Lung (tissue), 12 donors: ENCODE results near the gene RPS6KA1. TPM values are rescaled to one million over a fixed set of nuclear protein-coding genes. Genes with fewer than 3 reads are reported as not detected.

Experiments
- ATAC-seq: fragments of 200-7000 bp; cut with Tn5 transposase; one replicate; pipeline ENCODE4 v1.9.1; 2020; ENCODE audit warnings: moderate number of reproducible peaks; ENCODE audit not compliant: insufficient read depth, low FRiP score
- DNase-seq, 3 donors: peaks; one replicate each; pipeline ENCODE4 v3.0.0-alpha.2; 2013 to 2017
- H3K27ac ChIP-seq, 2 donors: one replicate each; pipeline ENCODE4 v1.5.1; 2013; ENCODE audit warnings: mild to moderate bottlenecking in 2 of 2, moderate library complexity in 2 of 2, control low read depth in 1 of 2, inconsistent platforms in 1 of 2, low read depth in 1 of 2, low read length in 1 of 2
- H3K27me3 ChIP-seq, 3 donors: one replicate each; pipeline ENCODE4 v1.5.1; 2013; ENCODE audit warnings: low read length in 2 of 3; ENCODE audit not compliant: control insufficient read depth in 3 of 3, insufficient read depth in 3 of 3
- H3K36me3 ChIP-seq, 4 donors: one replicate each; pipeline ENCODE4 v1.5.1; 2013; ENCODE audit warnings: low read length in 4 of 4, mild to moderate bottlenecking in 1 of 4, moderate library complexity in 1 of 4; ENCODE audit not compliant: control insufficient read depth in 4 of 4, insufficient read depth in 4 of 4
- H3K4me1 ChIP-seq, 5 donors: one replicate each; pipeline ENCODE4 v1.5.1; 2013; ENCODE audit warnings: low read length in 5 of 5, mild to moderate bottlenecking in 2 of 5, moderate library complexity in 1 of 5; ENCODE audit not compliant: control insufficient read depth in 5 of 5, insufficient read depth in 5 of 5
- H3K4me3 ChIP-seq: one replicate; pipeline ENCODE4 v1.5.1; 2013; ENCODE audit warnings: mild to moderate bottlenecking, control low read depth, moderate library complexity
- H3K9ac ChIP-seq, 2 donors: one replicate each; pipeline ENCODE4 v1.5.1; 2013; ENCODE audit warnings: low read length in 2 of 2, control low read depth in 1 of 2; ENCODE audit not compliant: insufficient read depth in 1 of 2
- H3K9me3 ChIP-seq, 4 donors: one replicate each; pipeline ENCODE4 v1.5.1; 2013; ENCODE audit warnings: low read length in 3 of 4, mild to moderate bottlenecking in 1 of 4, moderate library complexity in 1 of 4; ENCODE audit not compliant: control insufficient read depth in 4 of 4, insufficient read depth in 3 of 4
- WGBS, 2 donors: extraction: QIAGEN DNeasy Blood & Tissue Kit; methylation state at CpG; one replicate each; pipeline ENCODE4 v1.1.7; 2013; 5-methylcytosine and 5-hydroxymethylcytosine counted together
- polyA plus RNA-seq, 2 donors: library from polyadenylated mRNA; stranded (reverse); fragments of 200-250 nt; gene quantifications; one replicate each; pipeline ENCODE4 v1.2.1, GENCODE V29; 2013
- total RNA-seq, 2 donors: library from RNA; depleted of rRNA in 1 of 2; stranded (reverse); fragments of >200 nt in 1 of 2; gene quantifications; one replicate each; pipeline ENCODE4 v1.2.1, GENCODE V29; 2014 to 2021
- TF ChIP-seq, protein P1 (sequence below): IDR thresholded peaks from 2 replicates; pipeline ENCODE4 v1.5.1; 2012; ENCODE audit warnings: mild to moderate bottlenecking; ENCODE audit errors: control extremely low read depth, extremely low read depth
- donor health status: control.
- donor health status: control.
- donor health status: Bipolar disorder and iron deficiency.
- donor health status: healthy.
- donor health status: DM: yes; HTN: yes; CAD: no.

Gene RPS6KA1
- total and polyA plus RNA-seq, 4 donors: 58.6 to 109 (median 81.7) TPM

DNA sequence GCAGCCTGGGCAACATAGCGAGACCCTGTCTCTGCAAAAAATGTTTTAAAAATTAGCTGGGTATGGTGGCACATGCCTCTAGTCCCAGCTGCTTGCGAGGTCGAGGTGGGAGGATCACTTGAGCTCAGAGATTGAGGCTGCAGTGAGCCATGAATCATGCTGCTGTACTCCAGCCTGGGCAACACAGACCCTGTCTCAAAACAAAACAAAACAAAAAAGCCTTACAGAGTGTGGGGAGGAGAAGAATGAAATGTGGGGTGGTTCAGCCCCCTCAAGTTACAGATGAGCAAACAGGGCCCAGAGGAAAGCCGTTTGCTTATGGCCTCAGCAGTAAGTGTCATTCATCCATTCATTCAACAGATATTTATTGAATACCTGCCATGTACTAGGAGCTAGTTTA, 40.7 kb downstream of the RPS6KA1 start:
- ATAC-seq (no peak), DNase-seq (no peak)
- Histone ChIP-seq H3K27ac (no peak overlapping the region), H3K9ac (no peak overlapping the region), H3K4me1 (peaks cover 0 to 3% (median 0%) of the 10 kb centered on the region in 5 donors), H3K9me3 (no peaks in the 10 kb centered on the region), H3K4me3 (no peak overlapping the region), H3K36me3 (peaks cover 0 to 51% (median 1%) of the 10 kb centered on the region in 4 donors), H3K27me3 (no peaks in the 10 kb centered on the region)
- 84 to 86% methylated on average over 4 of the region's 4 CpGs for WGBS, 2 donors
- TF ChIP-seq, protein P1, sequence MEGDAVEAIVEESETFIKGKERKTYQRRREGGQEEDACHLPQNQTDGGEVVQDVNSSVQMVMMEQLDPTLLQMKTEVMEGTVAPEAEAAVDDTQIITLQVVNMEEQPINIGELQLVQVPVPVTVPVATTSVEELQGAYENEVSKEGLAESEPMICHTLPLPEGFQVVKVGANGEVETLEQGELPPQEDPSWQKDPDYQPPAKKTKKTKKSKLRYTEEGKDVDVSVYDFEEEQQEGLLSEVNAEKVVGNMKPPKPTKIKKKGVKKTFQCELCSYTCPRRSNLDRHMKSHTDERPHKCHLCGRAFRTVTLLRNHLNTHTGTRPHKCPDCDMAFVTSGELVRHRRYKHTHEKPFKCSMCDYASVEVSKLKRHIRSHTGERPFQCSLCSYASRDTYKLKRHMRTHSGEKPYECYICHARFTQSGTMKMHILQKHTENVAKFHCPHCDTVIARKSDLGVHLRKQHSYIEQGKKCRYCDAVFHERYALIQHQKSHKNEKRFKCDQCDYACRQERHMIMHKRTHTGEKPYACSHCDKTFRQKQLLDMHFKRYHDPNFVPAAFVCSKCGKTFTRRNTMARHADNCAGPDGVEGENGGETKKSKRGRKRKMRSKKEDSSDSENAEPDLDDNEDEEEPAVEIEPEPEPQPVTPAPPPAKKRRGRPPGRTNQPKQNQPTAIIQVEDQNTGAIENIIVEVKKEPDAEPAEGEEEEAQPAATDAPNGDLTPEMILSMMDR: no peak

DNA sequence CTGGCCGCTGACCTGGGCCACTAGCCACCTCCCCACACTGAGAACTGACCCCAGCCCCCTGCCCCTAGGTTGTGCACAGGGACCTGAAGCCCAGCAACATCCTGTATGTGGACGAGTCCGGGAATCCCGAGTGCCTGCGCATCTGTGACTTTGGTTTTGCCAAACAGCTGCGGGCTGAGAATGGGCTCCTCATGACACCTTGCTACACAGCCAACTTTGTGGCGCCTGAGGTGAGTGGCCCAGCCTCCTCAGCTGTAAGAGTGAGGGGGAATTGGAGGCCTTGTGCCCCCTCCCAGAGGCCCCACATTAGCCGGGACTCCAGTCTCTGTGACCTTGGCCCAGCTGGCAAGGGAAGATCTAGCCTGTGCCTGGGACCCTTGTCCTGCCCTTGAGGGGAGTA, 41.8 kb downstream of the RPS6KA1 start:
- Histone ChIP-seq H3K9me3 (no peaks in the 10 kb centered on the region), H3K27ac (no peak overlapping the region), H3K4me3 (no peak overlapping the region), H3K27me3 (no peaks in the 10 kb centered on the region), H3K36me3 (peaks cover 0 to 53% (median 1%) of the 10 kb centered on the region in 4 donors), H3K9ac (no peak overlapping the region), H3K4me1 (peaks cover 0 to 3% (median 0%) of the 10 kb centered on the region in 5 donors)
- DNase-seq: no peak
- TF ChIP-seq, protein P1: no peak
- 93 to 96% methylated on average over 8 of the region's 8 CpGs for WGBS, 2 donors
- no peak for ATAC-seq

DNA sequence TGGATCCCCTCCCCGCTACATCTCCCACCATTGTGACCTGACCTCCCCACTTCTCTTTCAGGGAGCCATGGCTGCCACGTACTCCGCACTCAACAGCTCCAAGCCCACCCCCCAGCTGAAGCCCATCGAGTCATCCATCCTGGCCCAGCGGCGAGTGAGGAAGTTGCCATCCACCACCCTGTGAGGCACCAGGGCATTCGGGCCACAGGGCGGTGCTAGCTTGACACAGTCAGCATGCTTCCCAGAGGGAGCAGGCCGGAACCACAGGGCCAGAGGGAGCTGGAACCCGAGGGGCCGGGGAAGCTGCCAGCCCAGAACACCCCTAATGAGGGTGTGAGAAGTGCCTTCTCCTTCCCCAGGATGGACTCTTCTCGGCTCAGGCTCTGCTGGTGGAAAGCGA, 44.5 kb downstream of the RPS6KA1 start:
- Histone ChIP-seq H3K9ac (no peak overlapping the region), H3K9me3 (no peaks in the 10 kb centered on the region), H3K27ac (no peak overlapping the region), H3K4me1 (peaks cover 0 to 3% (median 0%) of the 10 kb centered on the region in 5 donors), H3K4me3 (no peak overlapping the region), H3K27me3 (no peaks in the 10 kb centered on the region), H3K36me3 (peaks cover 0 to 49% (median 1%) of the 10 kb centered on the region in 4 donors)
- TF ChIP-seq, protein P1: no peak
- WGBS, 2 donors: 84 to 86% methylated on average over 13 of the region's 13 CpGs
- no peak for DNase-seq
- no peak for ATAC-seq

DNA sequence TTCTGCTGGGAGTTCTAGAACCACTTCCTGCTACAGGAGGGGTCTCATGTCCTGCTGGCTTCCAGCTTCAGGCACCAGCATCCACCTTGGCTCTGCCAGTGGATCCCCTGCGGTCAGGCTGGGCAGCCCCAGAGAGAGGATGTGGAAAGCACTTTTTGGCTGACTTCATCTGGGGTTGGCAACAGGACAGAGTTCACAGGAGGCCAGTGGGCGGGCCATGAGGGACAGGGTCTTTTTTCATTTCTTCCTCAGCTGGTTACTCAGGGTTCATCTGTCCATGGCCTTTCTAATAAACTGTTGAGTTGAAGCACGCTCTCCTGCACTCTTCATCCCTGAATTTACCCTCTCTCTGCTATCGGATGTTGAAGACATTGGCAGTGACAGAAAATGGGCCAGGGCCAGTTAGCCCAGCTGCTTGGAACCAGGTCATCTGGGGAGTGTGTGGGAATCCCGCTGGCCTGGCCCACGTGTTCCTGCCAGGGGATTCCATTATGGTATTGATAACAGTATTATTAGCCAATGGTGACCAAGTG, 45.2 kb downstream of the RPS6KA1 start:
- Histone ChIP-seq H3K9ac (no peak overlapping the region), H3K36me3 (peaks cover 0 to 44% (median 1%) of the 10 kb centered on the region in 4 donors)
- TF ChIP-seq, protein P1: no peak

More for the DNA sequence above, 45.2 kb downstream of the RPS6KA1 start:
- H3K27me3 ChIP-seq: no peaks in the 10 kb centered on the region
- no peak overlapping the region for H3K27ac ChIP-seq
- peaks cover 0 to 3% (median 0%) of the 10 kb centered on the region in 5 donors for H3K4me1 ChIP-seq
- H3K4me3 ChIP-seq: no peak overlapping the region
- 67 to 79% methylated on average over 6 of the region's 6 CpGs for WGBS, 2 donors
- ATAC-seq (peak; percentile 34), DNase-seq (peak; percentile 26 to 33 (median 33))
- no peaks in the 10 kb centered on the region for H3K9me3 ChIP-seq
